NCI-H1105 treated with DMSO at 0.1 percent for 48 hours (cell line): ENCODE results near the gene ADAMTSL4.
A peak's percentile ranks its signal among the peaks of the same experiment; 100 is the strongest.

ENCODE experiments used
- DNase-seq: peaks from one replicate; lab custom pipeline; 2025; lab: John Stamatoyannopoulos, UW

ADAMTSL4 gene

GRCh38 chr1:150548632-150549495, at the start of gene ADAMTSL4:
Gene ADAMTSL4 (plus strand): TSS chr1:150549408. CDS start chr1:150552289, 2,881 bp downstream.
- peak; percentile 33 for DNase-seq

GRCh38 chr1:150505431-150505830, 43.8 kb upstream of the ADAMTSL4 start:
- no peak for DNase-seq

GRCh38 chr1:150507912-150508864, 41.0 kb upstream of the ADAMTSL4 start, which contains the start of gene ECM1:
Gene ECM1 (plus strand): TSS chr1:150508109. CDS start chr1:150508210, 101 bp downstream.
- DNase-seq, result no peak

DNA sequence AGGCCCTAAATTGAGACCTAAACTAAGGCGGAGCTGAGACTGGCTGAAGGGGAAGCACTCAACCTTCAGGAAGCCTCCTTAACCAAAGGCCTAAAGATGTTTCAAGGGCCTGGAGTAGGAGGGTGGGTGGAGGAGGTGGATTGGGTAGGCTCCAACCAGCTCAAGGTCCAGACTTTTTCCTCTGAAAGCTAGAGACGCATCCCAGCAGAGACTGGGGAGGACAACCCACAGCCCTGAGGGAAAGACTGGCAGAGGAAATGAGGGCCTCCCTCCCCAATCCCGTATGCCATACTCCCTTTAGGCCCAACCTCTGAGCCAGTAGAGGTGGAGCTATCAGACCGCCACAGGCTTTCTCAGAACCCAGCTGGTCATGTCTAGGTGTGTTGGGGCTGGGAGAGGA, 40.2 kb upstream of the ADAMTSL4 start:
- DNase-seq, result no peak

DNA sequence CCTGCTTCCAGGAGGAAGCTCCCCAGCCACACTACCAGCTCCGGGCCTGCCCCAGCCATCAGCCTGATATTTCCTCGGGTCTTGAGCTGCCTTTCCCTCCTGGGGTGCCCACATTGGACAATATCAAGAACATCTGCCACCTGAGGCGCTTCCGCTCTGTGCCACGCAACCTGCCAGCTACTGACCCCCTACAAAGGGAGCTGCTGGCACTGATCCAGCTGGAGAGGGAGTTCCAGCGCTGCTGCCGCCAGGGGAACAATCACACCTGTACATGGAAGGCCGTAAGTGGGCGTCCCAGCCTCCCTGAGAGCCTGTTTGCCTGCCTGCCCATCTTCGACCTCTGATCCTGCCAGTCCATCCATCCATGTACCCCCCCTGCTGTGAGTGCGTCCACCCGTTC, 37.7 kb upstream of the ADAMTSL4 start:
- DNase-seq, result peak; percentile 87

- DNase-seq, result no peak
These were observed 37.1 kb upstream of the ADAMTSL4 start for GRCh38 chr1:150511985-150512660.

DNA sequence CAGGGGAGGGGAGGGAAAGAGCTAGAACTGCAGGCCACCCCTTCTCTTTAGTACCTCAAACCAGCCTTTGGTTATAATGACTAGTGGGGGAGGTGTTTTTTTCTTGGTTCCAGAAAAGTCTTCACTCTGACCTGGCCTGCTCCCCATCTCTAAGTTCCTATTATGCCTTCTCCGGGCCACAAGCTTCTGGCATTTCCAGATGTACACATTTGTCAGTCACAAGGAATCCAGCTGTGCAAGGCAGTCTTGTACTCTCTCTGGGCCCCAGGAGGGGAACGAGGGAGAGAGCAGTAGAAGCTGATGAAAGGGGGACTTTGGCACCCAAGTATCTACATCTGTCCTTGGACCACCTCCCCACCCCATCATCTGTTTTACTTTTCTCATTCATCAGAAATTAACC, 36.4 kb upstream of the ADAMTSL4 start:
- no peak for DNase-seq

DNA sequence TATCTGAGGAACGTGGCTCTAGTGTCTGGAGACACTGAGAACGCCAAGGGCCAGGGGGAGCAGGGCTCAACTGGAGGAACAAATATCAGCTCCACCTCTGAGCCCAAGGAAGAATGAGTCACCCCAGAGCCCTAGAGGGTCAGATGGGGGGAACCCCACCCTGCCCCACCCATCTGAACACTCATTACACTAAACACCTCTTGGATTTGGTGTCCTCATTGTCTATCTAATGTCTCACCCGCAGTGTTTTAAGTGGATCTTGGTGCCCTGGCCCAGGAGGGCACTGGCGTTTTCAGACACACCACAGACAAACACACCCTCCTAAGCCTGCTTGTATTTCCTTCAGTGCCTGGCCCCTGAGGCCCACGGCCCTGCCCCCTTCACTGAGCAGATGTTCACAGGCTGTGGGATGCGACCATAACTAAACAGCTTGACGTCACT, 35.8 kb upstream of the ADAMTSL4 start:
- DNase-seq, result no peak

DNA sequence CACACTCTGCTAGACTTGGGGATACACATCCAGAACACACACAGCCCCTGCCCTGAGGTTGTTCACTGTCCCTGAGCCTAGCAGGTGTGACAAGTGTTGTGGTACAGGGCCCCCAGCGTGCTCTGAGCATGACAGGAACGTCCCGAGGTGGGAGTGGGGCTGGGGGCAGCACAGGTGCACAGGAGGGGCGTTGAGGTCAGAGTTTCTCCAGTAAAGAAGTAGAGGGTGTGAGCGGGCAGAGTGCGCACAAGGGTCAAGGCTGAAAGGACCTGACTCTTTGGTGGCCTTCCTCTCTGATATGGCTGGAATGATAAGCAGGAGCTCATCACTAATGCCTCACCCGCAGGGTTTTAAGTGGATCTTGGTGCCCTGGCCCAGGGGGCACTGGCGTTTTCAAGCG, 34.9 kb upstream of the ADAMTSL4 start:
- no peak for DNase-seq

GRCh38 chr1:150514913-150515327, 34.3 kb upstream of the ADAMTSL4 start:
- DNase-seq, result no peak

DNA sequence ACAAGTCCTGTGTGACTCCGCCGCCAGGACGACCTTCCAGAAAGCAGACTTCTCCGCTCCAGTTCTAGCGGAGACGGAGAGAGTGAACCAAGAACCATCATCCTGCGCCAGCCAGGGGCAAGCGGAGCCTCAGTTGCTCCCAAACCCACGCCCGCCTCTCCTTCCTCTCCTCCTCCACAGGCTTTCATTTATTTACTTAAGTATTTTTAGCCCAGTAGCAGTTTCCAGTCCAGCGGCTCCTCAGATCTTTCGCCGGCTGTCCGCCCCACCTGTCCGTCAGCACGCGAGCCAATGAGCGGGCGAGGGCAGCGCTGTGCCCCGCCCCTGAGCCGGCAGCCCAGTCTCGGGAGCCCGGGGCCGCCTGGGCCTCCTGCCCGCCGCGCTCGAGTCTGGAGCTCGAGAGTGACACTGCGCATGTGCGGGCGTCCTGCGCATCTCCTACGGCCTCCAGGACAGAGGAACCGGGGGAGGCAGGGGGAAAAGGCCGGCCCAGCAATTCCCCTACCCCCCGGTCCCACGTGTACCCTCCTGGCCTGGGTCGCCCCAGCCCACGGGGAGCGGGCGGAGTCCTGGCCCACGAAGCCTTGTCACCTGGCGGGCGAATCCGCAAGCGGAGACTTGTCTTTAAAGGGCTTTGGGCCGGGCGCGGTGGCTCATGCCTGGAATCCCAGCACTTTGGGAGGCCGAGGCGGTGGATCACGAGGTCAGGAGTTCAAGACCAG, 33.7 kb upstream of the ADAMTSL4 start, which contains the start of gene FALEC:
Gene FALEC, plus strand, starts transcription at position 425 of the 722 bp plus-strand sequence.
- peak; percentile 96 for DNase-seq

DNA sequence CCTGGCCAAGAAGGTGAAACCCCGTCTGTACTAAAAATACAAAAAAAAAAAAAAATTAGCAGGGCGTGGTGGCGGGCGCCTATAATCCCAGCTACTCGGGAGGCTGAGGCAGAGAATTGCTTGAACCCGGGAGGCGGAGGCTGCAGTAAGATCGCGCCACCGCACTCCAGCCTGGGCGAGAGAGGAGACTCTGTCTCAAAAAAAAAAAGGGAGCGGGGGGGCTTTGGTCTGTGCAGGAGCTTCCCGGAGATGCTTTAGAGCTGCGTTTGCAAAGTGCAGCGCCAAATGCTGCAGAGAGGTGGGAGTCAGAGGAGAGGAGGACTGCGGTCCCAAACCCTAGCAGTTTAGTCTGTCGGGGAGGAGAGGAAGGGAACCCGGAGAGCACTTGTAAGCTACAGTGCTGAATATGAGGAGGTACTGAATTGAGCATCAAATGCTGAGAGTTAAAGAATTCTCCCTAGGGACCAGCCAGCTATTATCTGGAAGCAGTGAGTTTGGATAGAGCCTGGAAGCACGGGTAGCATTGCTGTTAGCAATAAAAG, 33.1 kb upstream of the ADAMTSL4 start:
- DNase-seq, result peak; percentile 34

DNA sequence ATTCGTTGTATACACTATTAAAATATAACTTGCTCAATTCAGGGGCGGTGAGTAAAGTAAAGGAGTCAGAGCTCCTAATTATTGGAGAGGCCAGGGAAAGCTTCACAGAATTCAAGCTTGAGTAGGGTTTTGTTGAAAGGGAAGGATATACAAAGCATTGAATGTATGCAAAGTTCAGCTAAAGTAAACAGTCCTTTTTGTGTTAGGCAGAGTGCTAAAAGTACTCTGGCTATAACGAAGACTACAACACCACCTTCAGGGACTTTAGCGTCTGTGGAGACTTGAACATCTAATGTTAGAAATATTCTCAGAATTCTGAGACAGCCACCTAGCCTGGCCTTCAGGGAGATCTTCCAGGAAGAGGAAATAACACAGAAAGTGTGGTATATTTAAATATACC, 32.6 kb upstream of the ADAMTSL4 start:
- DNase-seq, result peak; percentile 2

DNA sequence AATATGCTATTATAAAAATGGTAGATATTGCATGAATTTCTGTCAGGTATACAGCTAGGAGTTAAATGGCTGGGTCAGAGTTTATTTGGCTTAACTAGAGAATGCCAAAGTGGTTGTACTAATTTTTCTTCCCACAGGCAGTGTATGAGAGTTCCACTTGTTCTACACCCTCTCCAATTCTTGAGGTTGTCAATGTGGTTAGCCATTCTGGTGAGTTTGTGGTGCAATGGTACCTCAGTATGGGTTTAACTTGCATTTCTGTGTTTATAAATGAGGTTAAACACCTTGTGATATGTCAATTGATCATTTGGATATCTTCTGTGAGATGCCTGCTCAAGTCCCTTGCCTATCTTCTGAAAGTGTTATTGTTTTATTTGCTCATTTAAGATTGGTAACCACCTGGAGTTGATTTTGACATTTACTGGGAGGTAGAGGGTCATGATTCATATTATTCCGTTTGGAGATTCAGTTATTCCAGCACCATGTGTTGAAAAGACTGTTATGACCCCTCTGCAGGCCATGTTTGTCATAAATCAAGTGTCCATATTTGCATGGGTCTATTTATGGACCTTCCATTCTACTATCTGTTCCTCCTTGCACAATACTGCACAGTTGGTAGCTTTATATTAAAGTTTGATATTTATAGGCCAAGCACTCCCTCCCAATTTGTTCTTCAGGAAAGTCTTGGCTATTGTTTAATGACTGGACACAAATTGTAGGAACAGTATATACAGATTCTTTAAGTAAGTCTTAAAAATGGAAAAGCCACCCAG, 27.8 kb upstream of the ADAMTSL4 start:
- DNase-seq, result no peak

- no peak for DNase-seq
These were observed 23.9 kb upstream of the ADAMTSL4 start for GRCh38 chr1:150525348-150525747.

GRCh38 chr1:150528196-150528595, 21.0 kb upstream of the ADAMTSL4 start:
- DNase-seq, result no peak

DNA sequence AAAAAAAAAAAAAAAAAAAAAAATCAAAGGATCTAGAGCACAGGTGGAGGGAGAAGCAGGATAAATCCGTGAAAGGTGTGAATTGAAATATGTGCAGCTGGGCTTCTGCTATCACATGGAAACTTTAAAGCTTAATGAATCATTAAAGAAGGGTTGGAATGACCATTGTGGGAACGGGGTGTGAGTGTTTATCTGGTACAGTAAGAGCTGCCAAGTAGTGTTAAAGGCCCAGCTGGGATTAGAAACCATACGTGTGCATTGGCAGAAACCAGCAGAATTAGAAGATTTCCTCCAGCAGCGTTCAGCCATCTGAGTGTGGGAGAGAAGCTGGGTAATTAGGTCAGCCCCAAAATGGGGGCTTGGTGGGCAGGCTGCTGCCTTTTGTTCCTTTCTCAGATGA, 20.2 kb upstream of the ADAMTSL4 start:
- no peak for DNase-seq

- no peak for DNase-seq
These were observed 18.6 kb upstream of the ADAMTSL4 start for GRCh38 chr1:150530491-150531159.

GRCh38 chr1:150532860-150533259, 16.3 kb upstream of the ADAMTSL4 start:
- DNase-seq, result no peak

GRCh38 chr1:150534002-150534401, 15.2 kb upstream of the ADAMTSL4 start:
- DNase-seq, result no peak
